Measurements from ENCODE around the gene RNF10.

DNA sequence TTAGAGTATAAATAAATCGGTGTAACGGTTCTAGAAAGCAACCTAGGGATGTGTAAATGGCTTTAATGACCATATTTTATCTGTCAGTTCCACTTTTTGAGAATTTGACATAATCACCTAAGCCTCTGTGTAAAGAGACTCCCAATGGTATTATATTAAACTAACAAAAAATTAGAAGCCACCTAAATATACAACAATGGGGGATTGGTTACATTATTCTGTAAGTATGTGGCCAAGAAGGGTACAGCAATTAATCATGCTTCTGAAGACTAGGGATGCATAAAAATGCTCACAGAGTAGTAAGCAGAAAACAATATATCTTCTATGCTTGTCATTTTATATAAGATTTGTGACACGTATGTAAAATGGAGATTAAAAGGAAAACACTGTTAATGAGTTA lies 10.5 kb downstream of the RNF10 start:
- no peak for TF ChIP-seq POLR2AphosphoS5 (IDR thresholded peaks at IDR 0.05; ENCODE audit: low read depth)
- TF ChIP-seq, protein P1, sequence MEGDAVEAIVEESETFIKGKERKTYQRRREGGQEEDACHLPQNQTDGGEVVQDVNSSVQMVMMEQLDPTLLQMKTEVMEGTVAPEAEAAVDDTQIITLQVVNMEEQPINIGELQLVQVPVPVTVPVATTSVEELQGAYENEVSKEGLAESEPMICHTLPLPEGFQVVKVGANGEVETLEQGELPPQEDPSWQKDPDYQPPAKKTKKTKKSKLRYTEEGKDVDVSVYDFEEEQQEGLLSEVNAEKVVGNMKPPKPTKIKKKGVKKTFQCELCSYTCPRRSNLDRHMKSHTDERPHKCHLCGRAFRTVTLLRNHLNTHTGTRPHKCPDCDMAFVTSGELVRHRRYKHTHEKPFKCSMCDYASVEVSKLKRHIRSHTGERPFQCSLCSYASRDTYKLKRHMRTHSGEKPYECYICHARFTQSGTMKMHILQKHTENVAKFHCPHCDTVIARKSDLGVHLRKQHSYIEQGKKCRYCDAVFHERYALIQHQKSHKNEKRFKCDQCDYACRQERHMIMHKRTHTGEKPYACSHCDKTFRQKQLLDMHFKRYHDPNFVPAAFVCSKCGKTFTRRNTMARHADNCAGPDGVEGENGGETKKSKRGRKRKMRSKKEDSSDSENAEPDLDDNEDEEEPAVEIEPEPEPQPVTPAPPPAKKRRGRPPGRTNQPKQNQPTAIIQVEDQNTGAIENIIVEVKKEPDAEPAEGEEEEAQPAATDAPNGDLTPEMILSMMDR (IDR thresholded peaks at IDR 0.05; ENCODE audit: insufficient read depth, low read length): no peak
- no peak for TF ChIP-seq GABPA (IDR thresholded peaks at IDR 0.05; ENCODE audit: low read depth)
- TF ChIP-seq, protein P2, sequence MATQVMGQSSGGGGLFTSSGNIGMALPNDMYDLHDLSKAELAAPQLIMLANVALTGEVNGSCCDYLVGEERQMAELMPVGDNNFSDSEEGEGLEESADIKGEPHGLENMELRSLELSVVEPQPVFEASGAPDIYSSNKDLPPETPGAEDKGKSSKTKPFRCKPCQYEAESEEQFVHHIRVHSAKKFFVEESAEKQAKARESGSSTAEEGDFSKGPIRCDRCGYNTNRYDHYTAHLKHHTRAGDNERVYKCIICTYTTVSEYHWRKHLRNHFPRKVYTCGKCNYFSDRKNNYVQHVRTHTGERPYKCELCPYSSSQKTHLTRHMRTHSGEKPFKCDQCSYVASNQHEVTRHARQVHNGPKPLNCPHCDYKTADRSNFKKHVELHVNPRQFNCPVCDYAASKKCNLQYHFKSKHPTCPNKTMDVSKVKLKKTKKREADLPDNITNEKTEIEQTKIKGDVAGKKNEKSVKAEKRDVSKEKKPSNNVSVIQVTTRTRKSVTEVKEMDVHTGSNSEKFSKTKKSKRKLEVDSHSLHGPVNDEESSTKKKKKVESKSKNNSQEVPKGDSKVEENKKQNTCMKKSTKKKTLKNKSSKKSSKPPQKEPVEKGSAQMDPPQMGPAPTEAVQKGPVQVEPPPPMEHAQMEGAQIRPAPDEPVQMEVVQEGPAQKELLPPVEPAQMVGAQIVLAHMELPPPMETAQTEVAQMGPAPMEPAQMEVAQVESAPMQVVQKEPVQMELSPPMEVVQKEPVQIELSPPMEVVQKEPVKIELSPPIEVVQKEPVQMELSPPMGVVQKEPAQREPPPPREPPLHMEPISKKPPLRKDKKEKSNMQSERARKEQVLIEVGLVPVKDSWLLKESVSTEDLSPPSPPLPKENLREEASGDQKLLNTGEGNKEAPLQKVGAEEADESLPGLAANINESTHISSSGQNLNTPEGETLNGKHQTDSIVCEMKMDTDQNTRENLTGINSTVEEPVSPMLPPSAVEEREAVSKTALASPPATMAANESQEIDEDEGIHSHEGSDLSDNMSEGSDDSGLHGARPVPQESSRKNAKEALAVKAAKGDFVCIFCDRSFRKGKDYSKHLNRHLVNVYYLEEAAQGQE (IDR thresholded peaks at IDR 0.05; ENCODE audit: insufficient replicate concordance, low read depth): no peak
- no peak for TF ChIP-seq SPI1 (IDR thresholded peaks at IDR 0.05; ENCODE audit: borderline replicate concordance, low read depth)

Data from HL-60 (cell line).